Brain microvascular endothelial cell (primary cell): ENCODE results near the gene HIVEP2.

Experiments used
- DNase-seq: peaks from one replicate; pipeline ENCODE4 v3.0.0-alpha.2; 2020
- H3K27ac ChIP-seq: fragments of 250-450 bp; sonication (Bioruptor Pico); 2 replicates; pipeline ENCODE4 v1.5.1; 2020; ENCODE audit warnings: mild to moderate bottlenecking, moderate library complexity
- H3K27me3 ChIP-seq: fragments of 250-450 bp; sonication (Bioruptor Pico); replicated peaks from 2 replicates; pipeline ENCODE4 v1.5.1; 2020; ENCODE audit warnings: mild to moderate bottlenecking
- H3K36me3 ChIP-seq: fragments of 250-450 bp; sonication (Bioruptor Pico); replicated peaks from 2 replicates; pipeline ENCODE4 v1.5.1; 2020; ENCODE audit warnings: mild to moderate bottlenecking
- H3K4me3 ChIP-seq: 2 replicates; pipeline ENCODE4 v1.5.1; 2011; ENCODE audit warnings: low read depth, mild to moderate bottlenecking, control low read depth, low read length, moderate library complexity
- CTCF ChIP-seq: IDR thresholded peaks from 2 replicates; pipeline ENCODE4 v1.5.1; 2011; ENCODE audit warnings: low read depth, mild to moderate bottlenecking, moderate library complexity, low read length, control low read depth, inconsistent platforms; ENCODE audit errors: missing control alignments
- in situ Hi-C: cut with HindIII; loops from 2 replicates; pipeline ENCODE4 v1.10.0; 2017; ENCODE audit warnings: low sequenced_read_pairs, low pct_ligation_motif_present

Gene HIVEP2

GRCh38 chr6:142820338-142821051, 124.5 kb downstream of the HIVEP2 start:
- H3K4me3 ChIP-seq, result peak overlapping the region; percentile 29
- TF ChIP-seq CTCF, result no peak
- in situ Hi-C loops, result no loop called here
- no peaks in the 10 kb centered on the region for H3K36me3 ChIP-seq
- H3K27ac ChIP-seq, result peak overlapping the region; percentile 68
- no peaks in the 10 kb centered on the region for H3K27me3 ChIP-seq
- DNase-seq, result no peak

GRCh38 chr6:142819603-142820337, 125.2 kb downstream of the HIVEP2 start:
- Histone ChIP-seq H3K27me3 (no peaks in the 10 kb centered on the region), H3K27ac (peak overlapping the region; percentile 68)

GRCh38 chr6:142816486-142816885, 128.5 kb downstream of the HIVEP2 start:
- H3K27ac ChIP-seq, result no peak overlapping the region
- no peaks in the 10 kb centered on the region for H3K27me3 ChIP-seq
- no peak for DNase-seq
- TF ChIP-seq CTCF, result no peak
- no peaks in the 10 kb centered on the region for H3K36me3 ChIP-seq
- in situ Hi-C loops, result no loop called here
- H3K4me3 ChIP-seq, result no peak overlapping the region

More at GRCh38 chr6:142819603-142820337, 125.2 kb downstream of the HIVEP2 start:
- Histone ChIP-seq H3K4me3 (peak overlapping the region; percentile 29), H3K36me3 (no peaks in the 10 kb centered on the region)
- no peak for TF ChIP-seq CTCF
- DNase-seq, result no peak
- in situ Hi-C loops, result no loop called here

GRCh38 chr6:142816031-142816430, 128.9 kb downstream of the HIVEP2 start:
- DNase-seq, result no peak
- Histone ChIP-seq H3K4me3 (no peak overlapping the region), H3K27ac (no peak overlapping the region), H3K36me3 (no peaks in the 10 kb centered on the region), H3K27me3 (no peaks in the 10 kb centered on the region)
- in situ Hi-C loops, result no loop called here
- no peak for TF ChIP-seq CTCF

- Histone ChIP-seq H3K27me3 (no peaks in the 10 kb centered on the region), H3K27ac (no peak overlapping the region), H3K4me3 (no peak overlapping the region), H3K36me3 (no peaks in the 10 kb centered on the region)
- in situ Hi-C loops, result no loop called here
- no peak for DNase-seq
- TF ChIP-seq CTCF, result no peak
These were observed 133.1 kb downstream of the HIVEP2 start for GRCh38 chr6:142811923-142812322.
